ENCODE data around the gene BIRC2. TPM values are rescaled to one million over a fixed set of nuclear protein-coding genes. Genes with fewer than 3 reads are reported as not detected.
"Not testable (repeated sequence)": the region's sequence is repeated elsewhere in the genome, so short reads cannot be mapped to it uniquely, and the experiment has no call there.

The BIRC2 gene
- total RNA-seq, 2 experiments from 2014 or later, result 34.9 to 41.2 TPM

DNA sequence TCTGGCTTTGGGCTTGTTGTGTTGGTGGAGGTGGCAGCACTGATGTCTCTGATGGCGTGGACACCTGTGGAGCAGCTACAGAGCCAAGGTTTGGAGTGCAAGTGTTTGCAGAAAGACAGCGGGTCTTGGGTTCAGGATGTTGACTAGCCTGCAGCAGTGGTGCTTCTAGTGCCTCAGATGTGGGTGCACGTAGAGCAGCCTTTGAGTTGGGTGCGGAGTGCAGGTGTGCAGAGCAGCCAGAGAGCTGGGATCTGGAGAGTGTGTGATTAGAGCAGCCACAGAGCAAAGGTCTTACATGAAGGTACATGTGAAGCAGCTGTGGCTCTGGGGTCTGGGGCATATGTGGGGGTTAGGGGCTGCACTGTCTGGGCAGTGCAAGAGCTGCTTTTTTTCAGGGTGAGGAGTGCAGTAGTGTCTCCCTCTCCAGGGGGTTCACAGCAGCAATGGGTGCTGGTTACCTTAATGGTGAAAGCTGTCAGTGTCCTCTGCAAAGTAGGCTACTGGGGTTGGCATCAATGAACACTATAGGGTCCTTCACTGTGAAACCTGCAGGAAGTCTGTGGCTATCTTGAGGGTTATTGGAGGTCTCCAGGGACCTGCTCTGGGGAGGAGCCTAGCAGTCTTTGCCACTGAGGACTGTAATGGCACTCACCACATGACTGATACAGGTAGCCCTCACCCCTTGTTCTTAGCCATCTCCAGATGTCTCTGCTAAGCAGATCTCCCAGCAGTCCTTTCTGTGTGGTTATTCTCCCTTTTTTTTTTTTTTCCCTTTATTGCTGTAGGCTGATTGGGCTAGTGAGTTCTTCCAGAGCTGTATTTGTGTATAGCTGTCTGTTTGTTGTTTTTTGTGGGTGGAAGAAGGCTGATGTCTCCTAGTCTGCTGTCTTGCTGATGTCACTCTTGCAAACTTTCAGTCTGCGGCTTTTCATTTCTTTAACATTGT is 14.3 kb downstream of the BIRC2 start:
- ChIA-PET POLR2A (no interaction called here), CTCF (interaction anchor here (0.5 to 2.8 kb wide), 7 partner anchors 10 to 28 kb away, joined by 3 to 17 read pairs (median 3); no protein-coding TSS in a partner anchor)
- peak overlapping the region; percentile 87 for H3K27ac Mint-ChIP-seq
- H3K9me3 Mint-ChIP-seq, result peaks cover 21% of the 10 kb centered on the region
- peak; percentile 71 for DNase-seq
- H3K36me3 Mint-ChIP-seq (ENCODE audit: low read depth), result peaks cover 84% of the 10 kb centered on the region
- H3K27me3 Mint-ChIP-seq, result no peaks in the 10 kb centered on the region
- peak overlapping the region; percentile 17 for H3K4me3 Mint-ChIP-seq
- H3K4me1 Mint-ChIP-seq, result peaks cover 54% of the 10 kb centered on the region

DNA sequence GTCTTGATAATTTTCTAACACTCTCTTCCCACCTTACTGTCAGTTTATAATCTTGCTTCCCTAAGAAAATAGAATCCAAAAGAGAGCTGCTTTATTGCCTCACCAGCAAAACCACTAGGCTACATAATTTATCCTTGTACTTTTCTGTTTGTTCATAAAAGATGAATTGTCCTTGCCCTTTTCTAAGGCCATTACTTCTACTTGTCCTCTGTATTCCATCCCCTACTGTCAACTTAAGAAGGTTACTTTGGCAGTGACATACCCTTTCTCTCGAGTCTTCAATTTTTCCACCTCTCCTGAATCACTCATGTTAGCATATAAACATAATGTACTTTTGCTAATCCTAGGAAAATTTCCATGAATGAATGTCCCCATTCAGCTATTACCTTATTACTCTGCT is 18.0 kb downstream of the BIRC2 start:
- Mint-ChIP-seq H3K4me1 (peaks cover 53% of the 10 kb centered on the region), H3K27me3 (no peaks in the 10 kb centered on the region), H3K27ac (no peak overlapping the region), H3K4me3 (no peak overlapping the region), H3K36me3 (ENCODE audit: low read depth) (peaks cover 74% of the 10 kb centered on the region), H3K9me3 (peaks cover 4% of the 10 kb centered on the region)
- ChIA-PET CTCF (interaction anchor here (1.6 to 1.7 kb wide), 2 partner anchors 15 to 25 kb away, joined by 3 to 5 read pairs; no protein-coding TSS in a partner anchor), POLR2A (no interaction called here)
- DNase-seq, result no peak

DNA sequence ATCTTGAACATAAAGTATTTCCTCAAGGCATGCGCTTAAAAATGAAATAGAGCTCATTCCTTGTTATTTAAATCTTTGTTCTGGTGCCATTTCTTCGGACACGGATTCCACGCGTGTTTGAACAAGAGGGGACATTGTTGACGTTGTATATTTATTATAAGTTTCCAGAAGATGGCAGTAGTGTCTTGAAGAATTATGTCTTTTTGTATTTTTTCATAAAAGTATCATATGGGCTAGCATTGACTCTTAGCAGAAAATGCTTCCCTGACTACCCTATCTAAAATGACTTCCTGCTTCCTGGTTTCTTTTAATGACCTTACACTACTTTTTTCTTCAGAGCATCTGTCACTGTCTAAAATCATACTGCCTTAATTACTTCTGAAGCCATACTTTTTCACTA is 20.4 kb downstream of the BIRC2 start:
- no peak for DNase-seq
- no peaks in the 10 kb centered on the region for H3K27me3 Mint-ChIP-seq
- no peak overlapping the region for H3K4me3 Mint-ChIP-seq
- no peaks in the 10 kb centered on the region for H3K9me3 Mint-ChIP-seq
- H3K36me3 Mint-ChIP-seq (ENCODE audit: low read depth), result peaks cover 59% of the 10 kb centered on the region
- CTCF ChIA-PET, result interaction anchor here (0.6 to 2.8 kb wide), 8 partner anchors 8 to 299 kb away, joined by 3 to 10 read pairs (median 4); no protein-coding TSS in a partner anchor
- H3K27ac Mint-ChIP-seq, result peak overlapping the region; percentile 36
- H3K4me1 Mint-ChIP-seq, result peaks cover 38% of the 10 kb centered on the region
- POLR2A ChIA-PET, result no interaction called here

DNA sequence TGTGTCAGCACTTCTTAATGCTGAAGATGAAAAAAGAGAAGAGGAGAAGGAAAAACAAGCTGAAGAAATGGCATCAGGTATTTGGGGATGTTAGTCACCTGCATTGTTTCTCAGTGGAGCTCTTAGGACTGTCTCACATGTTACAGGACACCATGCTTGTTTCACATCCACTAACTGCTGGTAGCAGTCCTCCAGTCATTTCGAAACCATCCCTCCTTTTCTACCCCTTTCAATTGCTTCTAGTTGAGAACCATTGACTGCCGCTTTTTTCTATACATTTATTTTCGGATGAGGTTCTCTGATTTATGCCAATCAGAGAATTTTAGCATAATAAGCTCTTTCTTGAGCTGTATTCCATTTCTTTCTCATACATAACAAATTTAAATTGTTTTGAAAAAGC is 21.5 kb downstream of the BIRC2 start:
- no peak overlapping the region for H3K4me3 Mint-ChIP-seq
- peaks cover 53% of the 10 kb centered on the region for H3K36me3 Mint-ChIP-seq (ENCODE audit: low read depth)
- no peaks in the 10 kb centered on the region for H3K27me3 Mint-ChIP-seq
- ChIA-PET POLR2A (no interaction called here), CTCF (interaction anchor here (1.1 to 2.8 kb wide), 2 partner anchors 22 to 245 kb away, joined by 7 to 10 read pairs; no protein-coding TSS in a partner anchor)
- no peaks in the 10 kb centered on the region for H3K9me3 Mint-ChIP-seq
- DNase-seq, result no peak
- H3K27ac Mint-ChIP-seq, result peak overlapping the region; percentile 25
- peaks cover 31% of the 10 kb centered on the region for H3K4me1 Mint-ChIP-seq

DNA sequence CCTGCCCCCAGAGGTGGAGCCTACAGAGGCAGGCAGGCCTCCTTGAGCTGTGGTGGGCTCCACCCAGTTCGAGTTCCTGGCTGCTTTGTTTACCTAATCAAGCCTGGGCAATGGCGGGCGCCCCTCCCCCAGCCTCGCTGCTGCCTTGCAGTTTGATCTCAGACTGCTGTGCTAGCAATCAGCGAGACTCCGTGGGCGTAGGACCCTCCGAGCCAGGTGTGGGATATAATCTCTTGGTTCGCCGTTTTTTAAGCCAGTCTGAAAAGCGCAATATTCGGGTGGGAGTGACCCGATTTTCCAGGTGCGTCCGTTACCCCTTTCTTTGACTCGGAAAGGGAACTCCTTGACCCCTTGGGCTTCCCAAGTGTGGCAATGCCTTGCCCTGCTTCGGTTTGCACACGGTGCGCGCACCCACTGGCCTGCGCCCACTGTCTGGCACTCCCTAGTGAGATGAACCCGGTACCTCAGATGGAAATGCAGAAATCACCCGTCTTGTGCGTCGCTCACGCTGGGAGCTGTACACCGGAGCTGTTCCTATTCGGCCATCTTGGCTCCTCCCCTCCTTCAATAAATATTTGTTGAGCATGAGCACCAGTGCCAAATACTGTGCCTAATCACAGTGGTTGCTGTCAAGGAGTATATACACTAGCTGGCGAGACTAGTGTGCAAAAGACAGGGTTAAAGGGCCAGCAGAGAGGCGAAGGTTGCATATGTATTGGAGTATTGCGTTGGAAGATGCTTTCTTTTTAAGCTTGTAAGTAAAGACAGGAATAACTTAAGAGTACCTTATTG is 27.8 kb downstream of the BIRC2 start:
- CTCF ChIA-PET, result interaction anchor here (0.9 to 1.7 kb wide), 5 partner anchors 8 to 17 kb away, joined by 3 to 10 read pairs (median 3); no protein-coding TSS in a partner anchor
- H3K4me1 Mint-ChIP-seq, result peaks cover 22% of the 10 kb centered on the region
- DNase-seq, H3K4me3 Mint-ChIP-seq, H3K27me3 Mint-ChIP-seq, POLR2A ChIA-PET, H3K9me3 Mint-ChIP-seq: not testable (repeated sequence)
- peaks cover 46% of the 10 kb centered on the region for H3K36me3 Mint-ChIP-seq (ENCODE audit: low read depth)
- H3K27ac Mint-ChIP-seq, result peak overlapping the region; percentile 20

DNA sequence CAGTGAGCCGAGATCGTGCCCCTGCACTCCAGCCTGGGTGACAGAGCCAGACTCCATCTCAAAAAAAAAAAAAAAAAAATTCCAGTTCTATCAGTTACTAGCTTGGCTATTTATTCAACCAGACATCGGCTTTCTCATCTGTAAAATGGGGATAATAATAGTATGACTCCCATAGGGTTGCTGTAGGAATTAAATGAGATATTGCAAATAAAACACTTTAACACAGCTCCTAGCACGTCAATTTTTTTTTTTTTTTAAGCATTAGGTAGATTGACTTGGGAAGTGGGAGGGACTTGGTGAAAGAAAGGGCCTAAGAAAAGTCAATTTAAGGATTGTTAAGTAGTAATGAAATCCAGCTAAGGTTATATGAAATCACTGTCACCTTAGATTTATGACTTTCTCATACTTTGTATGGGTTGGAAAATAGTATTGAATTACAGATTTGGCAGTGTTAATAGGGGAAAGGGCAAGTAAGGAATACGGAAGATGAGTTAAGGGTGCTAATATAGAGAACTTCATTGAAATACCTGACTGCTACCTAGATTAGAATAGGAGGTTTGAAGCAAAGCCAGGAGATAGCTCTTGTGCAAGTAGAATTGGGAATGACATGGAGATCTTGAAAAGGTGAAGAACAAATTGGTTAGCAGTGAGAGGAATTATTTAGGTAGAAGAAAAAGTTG is 28.8 kb downstream of the BIRC2 start:
- Mint-ChIP-seq H3K27me3 (no peaks in the 10 kb centered on the region), H3K27ac (no peak overlapping the region), H3K4me3 (no peak overlapping the region), H3K9me3 (no peaks in the 10 kb centered on the region), H3K4me1 (peaks cover 22% of the 10 kb centered on the region), H3K36me3 (ENCODE audit: low read depth) (peaks cover 53% of the 10 kb centered on the region)
- ChIA-PET CTCF (interaction anchor here (0.6 to 1.7 kb wide), 8 partner anchors 9 to 269 kb away, joined by 3 to 10 read pairs (median 3); no protein-coding TSS in a partner anchor), POLR2A (no interaction called here)
- DNase-seq, result no peak

DNA sequence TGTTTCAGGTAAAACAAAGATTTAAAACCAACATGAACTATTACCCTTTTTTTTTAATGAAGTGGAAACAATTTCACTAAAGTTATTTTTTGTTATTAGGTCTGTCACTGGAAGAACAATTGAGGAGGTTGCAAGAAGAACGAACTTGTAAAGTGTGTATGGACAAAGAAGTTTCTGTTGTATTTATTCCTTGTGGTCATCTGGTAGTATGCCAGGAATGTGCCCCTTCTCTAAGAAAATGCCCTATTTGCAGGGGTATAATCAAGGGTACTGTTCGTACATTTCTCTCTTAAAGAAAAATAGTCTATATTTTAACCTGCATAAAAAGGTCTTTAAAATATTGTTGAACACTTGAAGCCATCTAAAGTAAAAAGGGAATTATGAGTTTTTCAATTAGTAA is 30.9 kb downstream of the BIRC2 start:
- Mint-ChIP-seq H3K27me3 (no peaks in the 10 kb centered on the region), H3K4me3 (no peak overlapping the region), H3K9me3 (no peaks in the 10 kb centered on the region), H3K36me3 (ENCODE audit: low read depth) (peaks cover 60% of the 10 kb centered on the region), H3K27ac (peak overlapping the region; percentile 62), H3K4me1 (peaks cover 18% of the 10 kb centered on the region)
- DNase-seq, result no peak
- POLR2A ChIA-PET, result no interaction called here
- CTCF ChIA-PET, result no interaction called here

DNA sequence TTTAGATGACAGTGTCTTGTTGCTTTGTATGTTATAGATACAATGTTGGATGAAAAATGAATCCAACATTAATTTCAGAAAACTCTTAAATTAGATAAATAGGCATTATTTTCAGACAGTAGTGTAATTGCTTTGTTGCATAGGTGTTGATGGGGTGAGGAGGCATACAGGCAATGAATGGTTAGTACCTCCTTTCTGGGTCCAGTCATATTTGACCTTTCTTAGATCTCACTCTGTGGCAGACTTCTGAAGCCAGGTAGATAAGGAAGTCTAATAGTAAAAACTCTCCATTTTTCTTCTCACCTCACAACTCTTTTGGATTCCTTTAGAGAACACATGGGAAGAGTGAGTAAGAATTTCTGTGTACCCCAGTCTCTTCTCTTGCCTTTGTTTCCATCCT is 31.8 kb downstream of the BIRC2 start:
- no peaks in the 10 kb centered on the region for H3K9me3 Mint-ChIP-seq
- H3K27ac Mint-ChIP-seq, result no peak overlapping the region
- ChIA-PET POLR2A (no interaction called here), CTCF (interaction anchor here (1.3 to 3.9 kb wide), 2 partner anchors 13 to 37 kb away, joined by 4 to 31 read pairs; no protein-coding TSS in a partner anchor)
- DNase-seq, result no peak
- peaks cover 18% of the 10 kb centered on the region for H3K4me1 Mint-ChIP-seq
- H3K27me3 Mint-ChIP-seq, result no peaks in the 10 kb centered on the region
- H3K4me3 Mint-ChIP-seq, result no peak overlapping the region
- peaks cover 64% of the 10 kb centered on the region for H3K36me3 Mint-ChIP-seq (ENCODE audit: low read depth)

DNA sequence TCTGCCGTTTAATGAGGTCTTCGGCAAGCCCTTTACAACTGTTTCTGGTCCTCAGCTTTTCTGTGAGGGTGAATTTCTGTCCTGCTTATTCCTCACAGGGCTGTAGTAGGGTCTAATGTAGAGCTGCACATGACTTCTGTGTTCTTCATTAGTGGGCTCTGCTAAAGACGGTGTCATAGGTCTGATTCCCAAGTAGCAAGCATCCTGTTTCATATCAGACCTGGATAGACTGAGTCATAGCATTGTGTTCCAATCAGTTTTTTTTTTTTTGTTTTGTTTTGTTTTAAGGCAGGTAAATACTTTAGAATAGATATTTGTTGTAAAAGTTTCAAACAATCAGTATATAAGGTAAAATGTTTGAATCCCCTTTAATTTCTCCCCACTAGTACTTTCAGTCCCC is 35.4 kb downstream of the BIRC2 start:
- Mint-ChIP-seq H3K27me3 (no peaks in the 10 kb centered on the region), H3K36me3 (ENCODE audit: low read depth) (peaks cover 70% of the 10 kb centered on the region), H3K4me1 (peaks cover 18% of the 10 kb centered on the region), H3K9me3 (peaks cover 3% of the 10 kb centered on the region), H3K27ac (no peak overlapping the region), H3K4me3 (no peak overlapping the region)
- ChIA-PET CTCF (interaction anchor here (0.7 to 3.9 kb wide), 2 partner anchors 9 to 25 kb away, joined by 4 to 31 read pairs; no protein-coding TSS in a partner anchor), POLR2A (no interaction called here)
- DNase-seq, result no peak

DNA sequence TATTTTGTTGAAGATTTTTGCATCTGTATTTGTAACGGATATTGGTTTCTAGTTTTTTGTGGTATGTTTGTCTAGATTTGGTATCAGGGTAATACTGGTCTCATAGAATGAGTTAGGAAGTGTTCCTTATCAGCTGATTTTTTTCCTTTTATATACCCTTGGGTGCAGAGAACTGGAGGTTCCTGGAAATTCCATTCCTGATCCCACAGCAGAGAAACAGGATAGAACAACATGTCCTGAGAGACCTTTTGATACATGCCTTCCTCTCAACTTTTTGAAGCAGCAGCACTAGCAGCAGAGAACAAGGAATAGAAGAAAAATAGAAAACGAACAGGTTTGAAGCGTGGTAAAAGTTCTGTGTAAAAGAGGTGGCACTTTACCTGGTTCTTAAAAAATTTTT is 36.8 kb downstream of the BIRC2 start:
- CTCF ChIA-PET, result interaction anchor here (0.6 to 0.9 kb wide), 3 partner anchors 9 to 161 kb away, joined by 3 read pairs; no protein-coding TSS in a partner anchor
- Mint-ChIP-seq H3K36me3 (ENCODE audit: low read depth) (peaks cover 69% of the 10 kb centered on the region), H3K4me3 (no peak overlapping the region)

DNA sequence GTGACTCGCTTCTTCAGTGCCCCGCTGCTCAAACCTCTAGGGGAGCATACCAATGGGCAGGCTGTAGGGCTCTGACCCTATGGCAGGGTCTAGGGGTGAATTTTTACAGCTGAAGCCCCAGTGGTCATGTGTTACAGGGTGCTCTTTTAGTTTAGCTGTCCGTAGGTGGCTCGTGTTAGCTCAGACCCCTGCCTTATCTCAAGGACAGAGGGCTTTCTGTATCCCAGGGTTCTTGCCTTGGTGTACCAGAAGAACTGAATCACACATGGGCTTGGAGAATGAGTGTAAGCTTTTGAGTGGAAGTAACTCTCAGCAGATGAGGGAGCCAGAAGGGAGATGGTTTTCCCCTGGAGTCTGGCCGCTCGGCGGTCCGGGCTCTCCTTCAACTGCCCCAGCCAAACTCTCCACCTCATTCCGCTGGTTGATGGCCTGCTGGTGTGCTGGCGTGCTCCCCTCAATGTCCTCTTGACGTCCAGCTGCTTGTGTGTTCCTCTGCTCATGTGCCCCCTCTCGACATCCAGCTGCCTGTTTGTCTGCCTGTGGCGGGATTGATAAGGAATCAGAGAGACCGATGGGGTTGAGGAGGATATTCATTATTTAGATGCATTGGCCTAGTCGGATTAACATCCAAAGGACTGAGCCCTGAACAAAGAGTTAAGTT is 37.5 kb downstream of the BIRC2 start:
- peaks cover 69% of the 10 kb centered on the region for H3K36me3 Mint-ChIP-seq (ENCODE audit: low read depth)
- no peak for DNase-seq
- ChIA-PET CTCF (interaction anchor here (0.6 to 0.9 kb wide), 3 partner anchors 9 to 161 kb away, joined by 3 read pairs; no protein-coding TSS in a partner anchor), POLR2A (interaction anchor here (1.2 kb wide), 1 partner anchor 40 kb away, joined by 3 read pairs; no protein-coding TSS in a partner anchor)
- no peaks in the 10 kb centered on the region for H3K27me3 Mint-ChIP-seq
- no peak overlapping the region for H3K4me3 Mint-ChIP-seq
- peaks cover 25% of the 10 kb centered on the region for H3K4me1 Mint-ChIP-seq
- no peak overlapping the region for H3K27ac Mint-ChIP-seq
- H3K9me3 Mint-ChIP-seq, result peaks cover 14% of the 10 kb centered on the region

More for the DNA sequence above, 36.8 kb downstream of the BIRC2 start:
- DNase-seq, result no peak
- H3K27ac Mint-ChIP-seq, result no peak overlapping the region
- no peaks in the 10 kb centered on the region for H3K27me3 Mint-ChIP-seq
- H3K9me3 Mint-ChIP-seq, result peaks cover 8% of the 10 kb centered on the region
- peaks cover 19% of the 10 kb centered on the region for H3K4me1 Mint-ChIP-seq
- POLR2A ChIA-PET, result interaction anchor here (1.2 kb wide), 1 partner anchor 40 kb away, joined by 3 read pairs; no protein-coding TSS in a partner anchor
